Measurements from ENCODE around the gene AMFR.

The AMFR gene

DNA sequence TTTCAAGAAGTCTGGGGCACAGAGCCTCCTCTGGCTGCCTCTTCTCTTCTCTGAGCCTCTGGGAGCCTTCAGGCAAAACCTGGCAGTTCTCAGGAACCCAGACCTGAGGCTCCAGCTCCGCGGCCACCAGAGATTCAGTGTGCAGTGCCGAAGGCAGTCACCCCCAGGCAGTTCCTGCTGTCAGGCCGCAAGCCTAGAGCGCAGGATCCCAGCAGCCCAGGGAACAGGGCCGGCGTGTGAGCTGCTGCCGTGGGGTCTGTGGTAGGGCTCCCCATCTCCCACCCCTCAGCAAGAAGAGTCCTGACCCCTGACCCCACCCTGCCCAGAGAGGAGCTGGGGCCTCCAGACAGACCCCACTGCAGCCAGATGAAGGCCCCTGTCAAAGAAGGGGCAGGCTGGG, 78.2 kb downstream of the AMFR start:
- no peak for DNase-seq (ENCODE audit: low spot score)

DNA sequence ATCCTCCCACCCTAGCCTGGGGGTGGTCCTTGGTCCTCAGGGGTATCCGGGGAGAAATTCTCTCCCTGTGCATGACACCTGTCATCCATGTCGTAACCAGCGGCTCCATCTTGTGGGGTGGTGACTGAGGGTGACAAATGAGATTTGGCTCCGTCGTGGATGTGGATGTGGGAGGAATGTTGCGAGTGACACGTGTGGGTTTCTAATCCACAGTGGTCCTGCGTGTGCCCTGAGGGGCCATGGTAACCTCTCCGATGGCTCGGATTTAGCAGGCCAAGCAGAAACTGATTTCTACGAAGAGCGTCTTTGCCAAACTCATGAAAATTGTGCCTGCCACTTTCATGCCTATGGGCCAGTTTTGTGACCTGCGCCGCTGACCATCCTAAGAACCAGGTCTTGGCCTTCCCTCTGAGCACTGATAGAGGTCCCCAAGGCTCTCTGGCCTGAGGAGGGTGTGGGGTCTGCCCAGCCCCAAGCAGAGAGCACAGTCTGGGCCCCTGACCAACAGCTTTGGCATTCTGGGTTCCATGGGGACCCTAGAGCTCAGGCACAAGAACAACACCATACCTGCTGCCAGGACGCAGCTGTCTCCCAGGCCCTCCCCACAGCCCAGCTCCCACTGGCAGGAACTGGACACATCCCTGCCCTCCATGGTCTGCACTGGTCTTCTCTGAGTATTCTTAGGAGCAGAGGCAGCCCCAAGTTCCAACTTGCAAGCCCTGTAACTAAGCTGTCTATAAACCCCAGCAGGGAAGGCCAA, 79.0 kb downstream of the AMFR start:
- DNase-seq (ENCODE audit: low spot score) = no peak

DNA sequence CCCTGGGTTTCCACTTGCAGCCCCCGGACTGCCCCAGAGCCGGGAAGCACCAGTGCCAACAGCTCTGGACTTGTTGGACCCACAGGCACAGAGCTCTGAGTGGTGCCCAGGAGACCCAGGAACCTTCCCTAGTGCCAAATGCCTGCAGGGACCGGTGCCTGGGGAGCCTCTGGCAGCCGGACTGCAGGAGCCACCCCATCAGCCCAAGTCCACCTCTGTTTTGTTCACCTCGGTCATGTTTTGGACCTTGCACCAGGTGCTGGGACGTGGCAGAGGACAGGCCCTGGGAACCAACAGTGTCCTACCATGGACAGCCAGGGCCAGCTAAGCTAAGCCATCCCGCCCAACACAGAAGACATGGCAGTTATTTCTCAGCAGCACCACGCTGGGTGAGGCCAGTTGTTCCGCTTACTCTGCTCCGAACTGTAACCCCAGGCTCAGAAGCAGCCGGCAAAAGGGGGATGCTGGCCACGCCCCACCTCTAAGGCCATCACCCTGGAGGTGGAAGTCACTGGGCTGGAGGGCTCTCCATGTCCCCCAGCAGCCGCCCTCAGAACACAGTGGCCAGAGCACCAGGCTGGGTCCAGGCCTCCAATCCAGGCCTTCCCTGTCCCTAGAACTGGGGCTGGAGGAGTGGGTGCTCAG, 79.8 kb downstream of the AMFR start:
- no peak for DNase-seq (ENCODE audit: low spot score)

DNA sequence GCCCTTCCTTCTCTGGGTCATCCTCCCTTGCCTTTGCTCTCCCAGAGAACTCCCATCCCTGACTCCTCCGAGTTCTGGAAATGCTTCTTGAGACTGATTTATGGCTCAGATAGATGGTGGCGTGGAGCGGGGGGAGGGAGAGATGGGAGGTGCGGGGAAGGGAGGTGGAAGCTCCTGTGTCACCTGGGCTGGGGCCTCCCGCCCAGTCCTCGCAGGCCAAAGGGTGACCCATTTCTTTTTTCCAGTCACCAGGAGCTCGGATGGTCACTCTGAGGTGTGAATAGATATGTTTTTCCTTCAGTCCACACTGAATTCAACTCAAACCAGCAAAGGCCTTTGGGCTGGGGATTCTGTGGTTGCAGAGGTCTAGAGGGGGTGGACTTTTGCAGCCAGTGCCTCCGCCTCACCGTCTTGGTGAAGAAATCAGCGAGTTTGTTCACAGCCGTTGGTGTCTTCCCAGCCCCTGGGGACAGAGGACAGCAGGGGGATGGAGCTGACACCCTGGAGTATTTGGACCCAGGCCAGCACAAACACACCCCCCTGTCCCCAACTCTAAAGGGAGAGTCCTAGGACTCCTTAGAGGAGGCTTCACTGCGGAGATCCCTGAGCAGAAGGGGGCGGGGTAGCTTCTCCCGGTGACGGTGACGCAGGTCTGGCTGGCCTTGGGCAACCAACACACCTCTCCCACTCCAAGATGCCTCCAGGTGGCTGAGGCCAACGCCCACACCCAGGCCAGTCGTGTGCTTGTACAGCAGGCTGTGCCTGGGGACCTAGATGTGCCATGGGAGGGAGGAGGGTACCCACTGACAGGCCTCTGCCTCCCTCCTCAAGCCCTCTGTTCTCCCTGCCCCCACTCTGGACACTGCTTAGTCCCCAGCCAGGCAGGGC, 80.6 kb downstream of the AMFR start:
- no peak for DNase-seq (ENCODE audit: low spot score)

DNA sequence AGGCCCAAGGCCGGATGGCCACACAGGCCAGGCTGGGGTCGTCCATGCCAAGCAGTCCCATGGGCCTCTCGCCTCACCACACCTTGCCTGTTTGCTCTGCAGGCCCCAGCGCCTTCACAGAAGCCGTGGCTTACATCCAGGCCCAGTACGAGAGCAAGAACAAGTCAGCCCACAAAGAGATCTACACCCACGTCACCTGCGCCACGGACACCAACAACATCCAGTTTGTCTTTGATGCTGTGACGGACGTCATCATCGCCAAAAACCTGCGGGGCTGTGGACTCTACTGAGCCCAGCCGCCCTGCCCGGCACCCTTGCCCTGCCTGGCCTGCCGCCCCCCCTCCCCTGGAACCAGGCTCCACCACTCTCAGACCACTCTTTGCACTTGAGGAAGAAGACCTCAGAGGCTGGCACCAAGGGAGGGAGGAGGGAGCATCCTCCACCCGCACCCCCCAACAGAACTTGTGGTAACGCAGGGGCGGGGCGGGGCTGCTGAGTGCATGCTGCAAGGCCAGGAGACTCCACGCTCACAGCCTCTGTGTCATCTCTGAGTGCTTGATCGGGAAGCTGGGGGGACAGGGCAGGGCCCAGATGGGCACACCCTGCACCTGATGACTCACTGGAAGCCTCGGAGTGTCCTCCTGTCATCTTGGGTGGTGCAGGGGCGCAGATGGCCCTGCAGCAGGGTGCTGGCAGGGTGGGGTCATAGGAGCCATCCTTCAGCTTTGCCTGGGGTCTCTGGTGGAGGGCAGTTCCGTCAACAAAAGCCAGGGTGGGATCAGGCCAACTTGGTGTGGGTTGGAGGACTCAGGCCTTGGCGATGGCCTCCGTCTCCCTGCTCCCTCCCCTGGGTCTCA, 81.5 kb downstream of the AMFR start:
- peak; percentile 69 for DNase-seq (ENCODE audit: low spot score)

DNA sequence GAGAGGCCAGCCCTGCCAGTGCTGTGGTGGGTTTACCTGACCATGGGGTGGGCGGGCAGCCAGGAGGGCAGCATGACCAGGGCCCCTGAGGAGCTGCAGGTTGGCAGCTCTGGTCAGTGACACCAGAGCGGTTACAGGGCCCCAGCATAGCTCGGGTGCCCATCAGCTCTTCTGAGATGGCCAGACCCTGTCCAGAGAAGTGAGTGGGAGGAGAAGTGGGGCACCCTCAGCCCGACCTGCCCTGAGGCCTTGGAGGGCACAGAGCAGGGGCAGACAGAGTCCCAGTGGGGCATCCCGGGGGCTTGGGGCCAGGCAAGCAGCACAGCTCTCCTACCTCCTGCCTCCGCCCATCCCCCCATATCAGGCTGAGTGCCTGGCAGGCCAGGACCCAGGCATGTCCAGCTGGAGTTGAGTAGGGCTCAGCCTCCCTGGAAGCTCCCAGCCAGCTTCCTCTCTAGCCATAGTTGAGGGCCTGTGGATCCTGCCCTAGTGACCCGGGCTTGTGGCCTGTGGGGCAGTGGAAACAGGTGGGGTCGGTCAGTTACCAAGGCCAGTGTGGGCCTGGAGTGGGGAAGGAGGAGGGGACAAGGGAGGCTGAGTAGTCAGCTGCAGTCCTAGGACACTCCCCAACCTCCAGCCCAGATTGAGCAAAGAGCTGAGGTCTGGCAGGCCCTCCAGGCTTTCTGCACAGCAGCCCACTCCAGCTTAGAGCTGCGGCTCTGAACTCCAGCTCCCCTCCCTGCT, 83.5 kb downstream of the AMFR start:
- DNase-seq (ENCODE audit: low spot score) = peak; percentile 43

DNA sequence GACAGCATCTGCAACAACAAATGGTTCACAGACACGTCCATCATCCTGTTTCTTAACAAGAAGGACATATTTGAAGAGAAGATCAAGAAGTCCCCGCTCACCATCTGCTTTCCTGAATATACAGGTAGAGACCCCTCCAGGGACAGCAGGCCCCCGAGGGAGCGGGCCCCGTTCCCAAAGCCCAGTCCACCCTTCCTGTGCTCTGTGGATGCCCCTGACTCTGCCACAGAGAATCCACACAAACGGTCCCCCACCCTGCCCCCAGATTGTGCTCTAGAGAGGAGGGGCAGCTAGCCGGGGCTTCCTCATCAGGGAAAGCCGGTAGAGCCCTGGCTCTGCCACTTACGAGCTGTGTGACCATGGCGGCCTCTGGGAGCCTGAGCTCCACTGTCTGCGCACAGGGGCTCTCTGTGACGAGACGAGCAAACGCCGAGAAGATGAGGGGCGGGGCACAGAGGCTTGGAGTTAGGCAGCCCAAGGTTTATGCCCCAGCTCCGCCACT, 84.4 kb downstream of the AMFR start:
- no peak for DNase-seq (ENCODE audit: low spot score)

DNA sequence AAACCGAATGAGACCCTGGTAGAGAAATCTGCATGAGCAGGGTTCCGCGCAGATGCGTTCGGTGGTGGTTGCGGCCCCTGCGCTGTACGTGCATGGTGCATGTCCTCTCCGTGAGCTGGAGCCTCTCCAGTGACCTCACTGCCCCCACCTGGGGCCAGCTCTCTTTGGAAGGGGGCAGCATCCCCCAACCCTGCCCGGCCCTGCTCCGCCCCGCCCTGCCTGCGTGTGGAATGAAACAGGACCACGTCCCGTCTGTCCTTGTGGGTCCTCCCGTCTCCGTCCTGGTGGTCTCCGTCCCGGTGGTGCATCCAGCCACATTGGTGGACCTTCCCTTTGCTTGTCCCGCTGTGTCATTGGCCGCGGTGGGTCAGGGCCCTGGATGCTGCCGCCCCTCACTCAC, 84.9 kb downstream of the AMFR start:
- DNase-seq (ENCODE audit: low spot score) = no peak

DNA sequence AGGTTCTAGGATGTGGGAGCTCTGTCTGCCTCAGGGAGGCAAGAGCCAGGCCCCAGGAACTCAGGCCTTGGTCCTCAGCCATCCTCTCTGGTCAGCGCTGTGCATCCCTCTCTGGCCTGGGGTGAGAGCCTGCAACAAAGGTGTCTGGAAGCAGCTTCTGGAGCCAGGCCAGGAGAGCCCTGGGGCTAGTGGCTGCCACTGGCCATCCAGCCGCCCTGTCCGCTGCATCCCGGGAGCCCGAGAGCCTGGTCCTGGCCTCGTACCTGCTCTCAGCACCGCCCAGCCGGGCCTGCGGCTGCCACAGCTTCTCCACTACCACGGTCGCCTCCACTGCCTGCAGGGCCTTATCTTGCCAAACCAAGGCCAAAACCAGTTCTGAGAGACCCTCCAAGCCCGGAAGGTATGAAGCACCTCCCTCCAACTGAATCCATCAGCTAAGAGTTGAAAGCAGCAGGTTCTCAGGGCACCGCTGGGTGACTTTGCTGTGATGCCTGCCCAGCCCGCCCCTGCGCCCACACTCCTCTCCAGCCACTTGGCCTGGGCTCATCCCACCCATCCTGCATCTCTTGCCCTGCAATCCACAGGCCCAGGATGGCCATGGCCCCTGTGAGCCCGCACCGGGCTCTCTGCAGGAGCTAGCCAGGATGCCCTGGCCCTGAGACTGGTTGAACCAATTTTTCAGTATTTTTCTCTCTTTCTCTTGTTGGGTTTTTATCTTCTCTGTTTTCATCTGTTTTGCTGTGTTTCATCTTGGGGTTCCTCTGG, 85.7 kb downstream of the AMFR start:
- no peak for DNase-seq (ENCODE audit: low spot score)

DNA sequence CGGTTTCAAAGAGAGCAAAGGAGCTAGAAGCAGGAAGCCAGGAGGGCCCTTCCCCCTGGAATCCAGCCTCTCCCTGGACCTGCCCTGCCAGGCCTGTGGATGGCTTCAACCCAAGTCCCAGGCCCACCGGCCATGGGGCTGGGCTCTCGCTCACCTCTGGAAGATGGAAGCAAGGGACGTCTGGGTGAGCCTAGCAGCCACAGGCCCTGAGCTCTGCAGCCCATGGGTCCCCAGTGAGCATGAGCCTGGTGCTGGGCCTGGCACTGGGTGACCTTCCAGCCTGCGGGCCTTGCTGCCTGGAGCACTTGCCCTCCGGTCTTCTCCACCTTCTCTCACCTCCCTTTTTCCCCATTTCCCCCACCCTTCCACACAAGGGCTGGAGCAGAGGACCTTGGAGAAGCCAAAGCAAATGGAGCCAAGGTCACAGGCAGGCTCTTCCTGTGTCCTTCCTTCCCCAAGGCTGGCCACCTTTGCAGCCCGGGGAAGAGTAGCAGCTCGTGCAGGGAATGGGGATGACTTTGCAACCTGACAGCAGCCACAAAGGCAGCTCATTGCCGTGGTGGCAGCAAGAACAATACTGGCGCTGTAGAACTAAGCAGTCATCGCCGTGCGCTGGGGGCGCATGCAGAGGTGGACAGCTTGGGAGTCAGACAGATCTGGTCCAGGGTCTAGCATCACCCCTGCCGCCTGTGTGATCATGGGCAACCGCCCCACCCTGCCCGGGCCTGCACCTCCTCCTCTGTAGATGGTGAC, 86.6 kb downstream of the AMFR start:
- DNase-seq (ENCODE audit: low spot score) = no peak

DNA sequence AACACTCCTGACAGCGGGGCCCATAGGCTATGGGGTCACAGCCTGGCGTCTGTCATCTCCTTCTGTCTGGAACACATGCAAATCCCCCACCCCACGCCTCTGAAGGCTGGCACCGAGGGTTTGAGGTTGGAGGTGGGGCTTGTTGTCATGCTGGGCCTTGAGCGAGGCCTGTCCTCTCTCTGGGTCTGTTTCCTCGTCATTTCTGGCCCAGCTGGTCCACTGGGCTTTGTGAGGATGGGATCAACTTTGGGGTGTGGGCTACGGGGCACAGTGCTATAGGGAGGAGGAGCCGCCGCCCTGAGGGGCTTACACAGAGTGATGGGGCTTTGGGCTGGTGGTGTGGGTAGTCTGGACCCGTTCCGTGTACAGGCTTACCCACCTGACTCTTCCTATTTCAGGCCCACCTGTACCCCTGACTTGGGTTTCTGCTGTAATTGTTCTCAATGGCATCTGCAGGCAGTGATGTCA, 87.5 kb downstream of the AMFR start:
- DNase-seq (ENCODE audit: low spot score) = no peak

DNA sequence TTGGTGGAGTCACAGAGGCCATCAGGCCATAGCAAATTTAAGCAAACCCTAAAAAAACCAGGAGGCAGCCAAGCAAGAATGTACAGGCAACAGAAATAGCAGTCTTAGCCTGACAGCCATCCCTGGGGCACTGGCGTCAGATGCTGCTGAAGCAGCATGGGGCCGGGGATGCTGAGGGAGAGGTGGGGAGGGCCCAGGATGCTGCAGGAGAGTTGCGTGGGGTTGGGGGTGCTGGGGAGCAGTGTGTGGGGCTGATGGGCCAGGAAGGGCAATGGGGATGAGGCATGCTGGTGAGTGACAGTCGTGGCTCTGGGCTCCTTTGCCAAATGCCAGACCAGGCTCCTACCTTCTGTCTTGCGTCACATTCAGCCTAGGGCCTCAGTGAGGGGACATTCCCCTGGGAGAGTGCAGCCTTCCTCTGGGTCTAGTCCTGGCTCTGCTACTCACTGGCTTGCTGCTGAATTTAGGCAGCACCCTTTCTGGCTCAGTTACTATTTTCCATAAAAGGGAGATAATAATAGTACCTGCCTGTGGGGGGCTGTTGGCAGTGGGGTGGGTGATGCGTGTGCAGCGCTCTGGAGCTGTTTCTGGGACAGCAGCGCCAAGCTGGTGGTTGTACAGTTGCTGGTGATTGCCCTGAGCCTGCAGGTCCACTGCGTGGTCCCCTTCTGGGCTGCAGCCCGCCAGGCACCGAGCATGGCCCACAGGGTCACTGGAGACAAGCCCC, 88.1 kb downstream of the AMFR start:
- no peak for DNase-seq (ENCODE audit: low spot score)

DNA sequence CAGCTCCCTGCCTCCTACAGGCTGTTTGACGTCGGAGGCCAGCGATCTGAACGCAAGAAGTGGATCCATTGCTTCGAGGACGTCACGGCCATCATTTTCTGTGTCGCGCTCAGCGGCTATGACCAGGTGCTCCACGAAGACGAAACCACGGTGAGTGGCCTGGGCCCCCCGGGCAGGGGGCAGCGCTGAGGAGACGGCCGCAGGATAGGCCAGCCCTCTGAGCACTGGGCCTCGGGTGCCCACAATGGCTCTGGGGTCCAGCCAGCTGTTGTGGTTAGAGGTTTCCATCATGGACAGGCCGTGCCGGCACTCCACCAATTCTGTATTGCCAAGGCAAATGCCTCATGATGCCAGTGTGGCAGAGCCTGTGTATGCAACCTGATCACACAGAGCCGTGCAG, 88.6 kb downstream of the AMFR start:
- DNase-seq (ENCODE audit: low spot score) = no peak

DNA sequence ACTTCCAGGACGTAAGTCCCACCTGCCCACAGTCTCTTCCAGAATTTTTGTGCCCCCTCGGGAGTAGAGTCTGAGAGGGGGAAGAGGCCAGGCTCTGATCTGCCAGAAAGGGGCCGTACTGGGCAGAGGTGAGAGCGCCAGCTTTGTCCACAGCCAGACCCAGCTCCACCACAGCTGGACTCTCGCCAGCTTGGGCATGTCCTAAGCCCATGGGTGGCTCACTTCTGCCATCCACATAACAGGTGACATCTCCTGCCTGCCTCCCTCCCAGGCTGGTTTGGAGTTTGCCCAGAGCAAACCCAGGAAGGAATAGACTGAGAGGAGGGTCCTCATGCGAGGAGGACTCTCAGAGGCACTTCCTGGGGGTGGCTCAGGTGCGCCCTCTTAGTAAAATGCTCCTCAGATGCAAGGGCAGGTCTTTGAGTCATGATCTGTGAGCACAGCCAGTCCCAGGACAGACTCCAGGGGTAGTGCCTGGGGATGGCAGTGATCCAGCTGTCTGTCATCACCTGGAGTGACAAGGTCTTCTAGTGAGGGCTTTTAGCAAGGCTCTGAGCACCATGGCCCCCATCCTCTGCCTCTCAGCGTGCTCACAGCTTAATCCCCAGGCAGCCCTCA, 89.2 kb downstream of the AMFR start:
- no peak for DNase-seq (ENCODE audit: low spot score)

DNA sequence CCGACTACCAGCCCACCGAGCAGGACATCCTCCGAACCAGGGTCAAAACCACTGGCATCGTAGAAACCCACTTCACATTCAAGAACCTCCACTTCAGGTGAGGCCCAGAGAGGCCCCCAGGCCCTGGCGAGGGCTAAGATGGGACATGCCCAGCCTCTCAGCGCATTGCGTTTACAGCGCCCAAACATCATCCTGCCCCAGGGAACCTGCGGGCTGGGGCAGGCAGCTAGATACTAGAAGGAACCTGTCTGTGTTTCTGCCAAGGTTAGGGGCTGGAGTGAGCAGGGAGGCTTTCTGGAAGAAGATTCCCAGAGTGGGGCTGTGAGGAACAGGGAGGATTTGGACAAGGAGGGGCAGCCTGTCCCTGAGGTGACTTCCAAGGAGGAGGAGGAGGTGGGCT, 90.6 kb downstream of the AMFR start:
- DNase-seq (ENCODE audit: low spot score) = no peak

DNA sequence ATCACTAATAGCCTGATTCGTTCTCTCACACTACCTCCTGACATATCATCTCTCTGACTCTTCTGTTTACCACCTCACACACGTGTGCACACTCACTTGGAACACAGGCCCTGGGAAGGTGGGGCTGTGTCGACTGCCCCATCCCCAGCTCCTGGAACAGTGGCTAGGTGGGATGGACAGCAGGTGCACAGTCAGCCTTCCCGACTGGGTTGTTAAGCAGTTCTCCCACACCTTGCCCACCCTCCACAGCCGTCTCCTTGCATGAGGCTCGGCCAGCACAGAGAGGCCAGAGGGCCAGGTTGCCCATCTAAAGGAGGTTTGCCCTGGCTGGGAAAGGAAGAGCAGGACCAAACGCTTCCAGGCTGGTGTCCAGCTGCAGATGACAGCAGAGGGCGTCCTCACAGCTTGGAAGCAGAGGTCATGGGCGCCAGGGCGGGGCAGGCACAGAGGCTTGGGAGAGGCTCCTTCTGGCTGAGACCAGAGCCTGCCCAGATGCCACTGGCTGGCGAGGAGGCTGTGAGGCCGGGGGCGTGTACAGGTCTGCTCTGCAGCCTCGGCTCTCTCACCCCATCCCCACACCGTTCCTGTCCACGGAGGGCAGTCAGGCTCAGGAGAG, 92.8 kb downstream of the AMFR start:
- peak; percentile 93 for DNase-seq (ENCODE audit: low spot score)

DNA sequence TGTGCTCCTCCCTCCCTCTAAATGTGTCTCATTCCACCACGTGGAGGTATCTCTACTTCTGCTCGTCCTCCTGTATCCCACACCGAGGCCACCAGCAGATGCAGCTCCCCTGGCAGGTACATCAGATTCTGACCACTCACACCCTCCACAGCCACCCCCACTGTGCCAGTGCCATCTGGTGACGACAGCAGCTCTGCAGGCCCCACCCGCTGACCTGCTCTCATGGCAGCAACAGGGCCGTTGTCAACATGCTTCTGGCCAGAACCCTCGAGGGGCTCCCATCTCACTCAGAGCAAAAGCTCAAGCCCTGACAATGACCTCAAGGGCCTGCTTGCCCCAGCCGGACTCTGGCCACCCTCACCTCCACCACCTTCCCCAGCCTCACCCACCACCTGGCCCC, 93.4 kb downstream of the AMFR start:
- no peak for DNase-seq (ENCODE audit: low spot score)

DNA sequence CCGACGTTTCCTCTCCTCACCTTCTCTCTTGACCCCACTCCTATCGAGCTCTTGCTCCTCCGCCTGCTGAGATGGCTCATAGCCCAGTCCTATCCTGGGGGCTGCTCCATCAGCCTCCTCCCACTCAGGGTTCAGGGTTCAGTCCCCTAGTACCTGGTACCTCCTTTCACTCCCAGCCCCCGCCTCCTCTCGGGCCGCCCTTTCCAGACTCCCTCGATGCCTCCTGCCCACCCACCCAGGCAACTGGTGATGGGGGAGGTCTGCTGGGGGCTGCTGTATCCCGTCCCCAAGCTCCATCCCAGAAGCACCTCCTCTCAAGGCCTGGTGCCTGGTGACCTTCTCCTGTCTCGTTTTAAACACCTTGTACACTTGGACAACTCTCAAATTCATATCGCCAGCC, 93.9 kb downstream of the AMFR start:
- DNase-seq (ENCODE audit: low spot score) = no peak
